Ishikawa (cell line): Measurements from ENCODE around the gene BID.

Source experiments
- CEBPB ChIP-seq: IDR thresholded peaks from 2 replicates; pipeline ENCODE4 v1.6.1; 2012
- CREB1 ChIP-seq: IDR thresholded peaks from 2 replicates; pipeline ENCODE4 v1.6.1; 2012; ENCODE audit warnings: low read depth
- EGR1 ChIP-seq: IDR thresholded peaks from 2 replicates; pipeline ENCODE4 v1.6.1; 2012
- EP300 ChIP-seq: IDR thresholded peaks from 2 replicates; pipeline ENCODE4 v1.6.1; 2012; ENCODE audit warnings: borderline replicate concordance
- FOXM1 ChIP-seq: IDR thresholded peaks from 2 replicates; pipeline ENCODE4 v1.6.1; 2012; ENCODE audit warnings: low read depth, borderline replicate concordance
- NFIC ChIP-seq: IDR thresholded peaks from 2 replicates; pipeline ENCODE4 v1.6.1; 2012
- RAD21 ChIP-seq: IDR thresholded peaks from 2 replicates; pipeline ENCODE4 v1.6.1; 2012; ENCODE audit warnings: low read depth
- TAF1 ChIP-seq: IDR thresholded peaks from 2 replicates; pipeline ENCODE4 v1.6.1; 2012; ENCODE audit warnings: low read depth, mild to moderate bottlenecking
- TCF12 ChIP-seq: IDR thresholded peaks from 2 replicates; pipeline ENCODE4 v1.6.1; 2012; ENCODE audit warnings: low read depth
- TEAD4 ChIP-seq: IDR thresholded peaks from 2 replicates; pipeline ENCODE4 v1.6.1; 2012
- YY1 ChIP-seq: IDR thresholded peaks from 2 replicates; pipeline ENCODE4 v1.6.1; 2012; ENCODE audit warnings: low read depth
- ZBTB7A ChIP-seq: IDR thresholded peaks from 2 replicates; pipeline ENCODE4 v1.6.1; 2012; ENCODE audit warnings: low read depth
- TF ChIP-seq, protein P1 (sequence below): IDR thresholded peaks from 2 replicates; pipeline ENCODE4 v1.6.1; 2012
- TF ChIP-seq, protein P2 (sequence below): IDR thresholded peaks from 2 replicates; pipeline ENCODE4 v1.6.1; 2012; ENCODE audit warnings: low read depth, mild to moderate bottlenecking
- TF ChIP-seq, protein P3 (sequence below): IDR thresholded peaks from 2 replicates; pipeline ENCODE4 v1.6.1; 2012

Gene BID

DNA sequence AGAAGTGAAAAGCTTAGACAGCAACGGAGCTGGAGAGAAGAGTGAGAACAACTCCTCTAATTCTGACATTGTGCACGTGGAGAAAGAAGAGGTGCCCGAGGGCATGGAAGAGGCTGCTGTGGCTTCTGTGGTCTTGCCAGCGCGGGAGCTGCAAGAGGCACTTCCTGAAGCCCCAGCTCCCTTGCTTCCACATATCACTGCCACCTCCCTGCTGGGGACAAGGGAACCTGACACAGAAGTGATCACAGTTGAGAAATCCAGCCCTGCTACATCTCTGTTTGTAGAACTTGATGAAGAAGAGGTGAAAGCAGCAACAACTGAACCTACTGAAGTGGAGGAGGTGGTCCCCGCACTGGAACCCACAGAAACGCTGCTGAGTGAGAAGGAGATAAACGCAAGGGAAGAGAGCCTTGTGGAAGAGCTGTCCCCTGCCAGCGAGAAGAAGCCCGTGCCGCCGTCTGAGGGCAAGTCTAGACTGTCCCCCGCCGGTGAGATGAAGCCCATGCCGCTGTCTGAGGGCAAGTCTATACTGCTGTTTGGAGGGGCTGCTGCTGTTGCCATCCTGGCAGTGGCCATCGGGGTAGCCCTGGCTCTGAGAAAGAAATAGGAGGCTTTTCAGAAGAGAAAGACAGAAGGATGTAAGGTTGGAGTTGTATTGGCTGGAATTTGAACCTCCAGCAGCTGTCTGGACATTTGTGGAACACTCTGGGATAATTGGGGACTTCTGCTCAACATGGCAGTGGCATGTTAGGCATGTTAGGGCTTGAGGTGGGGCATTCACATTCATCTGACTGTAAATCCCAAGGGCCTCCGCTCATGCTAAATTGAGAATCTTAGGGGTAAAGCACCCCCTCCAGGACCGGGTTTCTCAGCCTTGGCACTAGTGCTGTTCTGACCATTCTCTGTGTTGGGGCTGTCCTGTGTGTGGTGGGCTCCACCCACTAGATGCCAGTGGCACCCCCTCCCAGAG, 47.1 kb downstream of the BID start:
- TF ChIP-seq RAD21, result no peak
- TF ChIP-seq EGR1, result no peak
- TF ChIP-seq, protein P1, sequence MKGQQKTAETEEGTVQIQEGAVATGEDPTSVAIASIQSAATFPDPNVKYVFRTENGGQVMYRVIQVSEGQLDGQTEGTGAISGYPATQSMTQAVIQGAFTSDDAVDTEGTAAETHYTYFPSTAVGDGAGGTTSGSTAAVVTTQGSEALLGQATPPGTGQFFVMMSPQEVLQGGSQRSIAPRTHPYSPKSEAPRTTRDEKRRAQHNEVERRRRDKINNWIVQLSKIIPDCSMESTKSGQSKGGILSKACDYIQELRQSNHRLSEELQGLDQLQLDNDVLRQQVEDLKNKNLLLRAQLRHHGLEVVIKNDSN, result no peak
- no peak for TF ChIP-seq ZBTB7A
- TF ChIP-seq CEBPB, result no peak

DNA sequence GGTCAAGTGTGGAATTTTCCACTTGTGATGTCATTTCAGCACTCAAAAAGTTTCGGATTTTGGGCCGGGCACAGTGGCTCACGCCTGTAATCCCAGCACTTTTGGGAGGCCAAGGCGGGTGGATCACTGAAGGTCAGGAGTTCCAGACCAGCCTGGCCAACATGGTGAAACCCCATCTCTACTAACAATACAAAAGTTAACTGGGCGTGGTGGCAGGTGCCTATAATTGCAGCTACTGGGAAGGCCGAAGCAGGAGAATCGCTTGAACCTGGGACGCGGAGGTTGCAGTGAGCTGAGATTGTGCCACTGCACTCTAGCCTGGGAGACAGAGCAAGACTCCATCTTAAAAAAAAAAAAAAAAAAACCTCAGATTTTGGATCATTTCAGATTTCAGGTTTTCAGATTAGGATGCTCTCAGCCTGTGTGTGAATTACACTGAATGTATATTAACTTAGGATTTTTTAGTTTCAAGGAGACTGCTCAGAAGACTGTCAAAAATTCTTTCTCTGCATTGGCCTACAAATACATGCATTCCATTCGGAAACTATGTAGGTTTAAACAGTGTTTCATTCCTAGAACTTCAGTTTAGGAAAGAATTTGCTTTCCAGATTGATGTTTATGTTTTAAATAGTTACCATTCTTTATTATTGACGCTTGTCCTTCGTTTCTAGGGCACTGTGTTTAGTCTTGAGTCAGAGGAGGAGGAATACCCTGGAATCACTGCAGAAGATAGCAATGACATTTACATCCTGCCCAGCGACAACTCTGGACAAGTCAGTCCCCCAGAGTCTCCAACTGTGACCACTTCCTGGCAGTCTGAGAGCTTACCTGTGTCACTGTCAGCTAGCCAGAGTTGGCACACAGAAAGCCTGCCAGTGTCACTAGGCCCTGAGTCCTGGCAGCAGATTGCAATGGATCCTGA, 48.0 kb downstream of the BID start:
- TF ChIP-seq, protein P2, sequence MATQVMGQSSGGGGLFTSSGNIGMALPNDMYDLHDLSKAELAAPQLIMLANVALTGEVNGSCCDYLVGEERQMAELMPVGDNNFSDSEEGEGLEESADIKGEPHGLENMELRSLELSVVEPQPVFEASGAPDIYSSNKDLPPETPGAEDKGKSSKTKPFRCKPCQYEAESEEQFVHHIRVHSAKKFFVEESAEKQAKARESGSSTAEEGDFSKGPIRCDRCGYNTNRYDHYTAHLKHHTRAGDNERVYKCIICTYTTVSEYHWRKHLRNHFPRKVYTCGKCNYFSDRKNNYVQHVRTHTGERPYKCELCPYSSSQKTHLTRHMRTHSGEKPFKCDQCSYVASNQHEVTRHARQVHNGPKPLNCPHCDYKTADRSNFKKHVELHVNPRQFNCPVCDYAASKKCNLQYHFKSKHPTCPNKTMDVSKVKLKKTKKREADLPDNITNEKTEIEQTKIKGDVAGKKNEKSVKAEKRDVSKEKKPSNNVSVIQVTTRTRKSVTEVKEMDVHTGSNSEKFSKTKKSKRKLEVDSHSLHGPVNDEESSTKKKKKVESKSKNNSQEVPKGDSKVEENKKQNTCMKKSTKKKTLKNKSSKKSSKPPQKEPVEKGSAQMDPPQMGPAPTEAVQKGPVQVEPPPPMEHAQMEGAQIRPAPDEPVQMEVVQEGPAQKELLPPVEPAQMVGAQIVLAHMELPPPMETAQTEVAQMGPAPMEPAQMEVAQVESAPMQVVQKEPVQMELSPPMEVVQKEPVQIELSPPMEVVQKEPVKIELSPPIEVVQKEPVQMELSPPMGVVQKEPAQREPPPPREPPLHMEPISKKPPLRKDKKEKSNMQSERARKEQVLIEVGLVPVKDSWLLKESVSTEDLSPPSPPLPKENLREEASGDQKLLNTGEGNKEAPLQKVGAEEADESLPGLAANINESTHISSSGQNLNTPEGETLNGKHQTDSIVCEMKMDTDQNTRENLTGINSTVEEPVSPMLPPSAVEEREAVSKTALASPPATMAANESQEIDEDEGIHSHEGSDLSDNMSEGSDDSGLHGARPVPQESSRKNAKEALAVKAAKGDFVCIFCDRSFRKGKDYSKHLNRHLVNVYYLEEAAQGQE, result no peak
- TF ChIP-seq TCF12 (no peak), CEBPB (no peak), FOXM1 (no peak), TEAD4 (no peak), CREB1 (no peak), EGR1 (no peak), RAD21 (no peak), NFIC (no peak), EP300 (no peak), YY1 (no peak)
- TF ChIP-seq, protein P1, result no peak

DNA sequence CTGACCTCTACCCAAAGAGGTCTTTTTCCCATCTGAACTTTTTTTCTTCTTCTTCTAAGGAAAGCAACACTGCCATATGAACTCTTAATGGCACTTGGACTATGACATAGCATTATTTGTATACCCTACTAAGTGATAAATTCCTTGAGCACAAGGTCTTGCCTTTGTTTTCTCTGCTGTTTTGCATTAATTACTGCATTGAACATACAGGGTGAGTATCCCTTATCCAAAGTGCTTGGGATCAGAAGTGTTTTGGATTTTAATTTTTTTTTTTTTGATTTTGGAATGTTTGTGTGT, 48.8 kb downstream of the BID start:
- TF ChIP-seq ZBTB7A (no peak), EGR1 (no peak), RAD21 (no peak), CREB1 (no peak), TAF1 (no peak), EP300 (no peak), NFIC (no peak), TEAD4 (no peak), CEBPB (no peak), TCF12 (no peak), FOXM1 (no peak), YY1 (no peak)
- TF ChIP-seq, protein P2, result no peak
- TF ChIP-seq, protein P1, result no peak
- TF ChIP-seq, protein P3, sequence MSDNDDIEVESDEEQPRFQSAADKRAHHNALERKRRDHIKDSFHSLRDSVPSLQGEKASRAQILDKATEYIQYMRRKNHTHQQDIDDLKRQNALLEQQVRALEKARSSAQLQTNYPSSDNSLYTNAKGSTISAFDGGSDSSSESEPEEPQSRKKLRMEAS, result no peak

DNA sequence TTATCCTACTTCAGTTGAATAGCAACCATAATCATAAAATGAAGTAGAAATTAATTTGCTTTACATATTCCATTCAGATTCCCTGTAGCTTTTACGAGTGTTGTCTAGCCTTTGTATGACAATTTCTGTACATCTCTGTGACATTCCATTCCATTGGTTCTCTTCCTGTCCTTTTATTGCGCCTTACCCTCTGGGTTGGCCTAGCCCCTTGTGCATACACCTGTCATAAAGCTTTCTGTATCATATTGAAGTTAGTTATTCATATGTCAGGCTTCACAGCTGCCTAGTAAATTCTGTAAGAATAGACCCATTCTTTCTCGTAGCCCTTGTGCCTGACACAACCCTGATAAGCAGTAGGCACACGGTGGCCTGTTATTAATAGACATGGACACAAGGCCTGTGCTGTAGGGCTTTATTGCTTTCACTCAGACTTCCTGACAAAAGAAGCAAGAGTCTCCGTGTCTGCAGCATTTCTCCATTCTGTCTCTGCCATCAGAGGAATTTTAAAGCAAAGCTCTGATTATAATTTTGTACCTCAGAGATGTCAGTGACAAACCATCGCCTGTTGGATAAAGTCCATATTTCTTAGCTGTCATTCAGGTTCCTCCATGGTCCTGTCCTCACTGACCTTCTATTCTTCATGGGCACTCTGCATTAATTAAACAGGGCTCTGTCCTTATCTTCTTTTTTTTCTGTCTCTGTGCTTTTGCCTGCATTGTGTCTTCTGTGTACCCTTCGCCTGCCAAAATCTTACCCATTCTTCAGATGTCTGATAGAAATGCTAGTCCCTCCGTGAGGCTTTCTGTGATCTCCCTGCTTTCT, 49.4 kb downstream of the BID start:
- no peak for TF ChIP-seq CEBPB
- TF ChIP-seq TAF1, result no peak
- no peak for TF ChIP-seq YY1
- no peak for TF ChIP-seq FOXM1
- TF ChIP-seq, protein P3, result no peak
- no peak for TF ChIP-seq TEAD4
- TF ChIP-seq RAD21, result no peak
- TF ChIP-seq CREB1, result no peak
- no peak for TF ChIP-seq ZBTB7A
- TF ChIP-seq, protein P1, result no peak
- TF ChIP-seq EGR1, result no peak
